ENCODE results near the gene BTC.
"Not testable (repeated sequence)": the region's sequence is repeated elsewhere in the genome, so short reads cannot be mapped to it uniquely, and the experiment has no call there.

Gene BTC

GRCh38 chr4:74794382-74795010, at the start of gene BTC:
TSS of gene BTC (minus strand) at chr4:74794523. CDS start at chr4:74794325, 198 bp downstream.
- peak; percentile 47 for DNase-seq

DNA sequence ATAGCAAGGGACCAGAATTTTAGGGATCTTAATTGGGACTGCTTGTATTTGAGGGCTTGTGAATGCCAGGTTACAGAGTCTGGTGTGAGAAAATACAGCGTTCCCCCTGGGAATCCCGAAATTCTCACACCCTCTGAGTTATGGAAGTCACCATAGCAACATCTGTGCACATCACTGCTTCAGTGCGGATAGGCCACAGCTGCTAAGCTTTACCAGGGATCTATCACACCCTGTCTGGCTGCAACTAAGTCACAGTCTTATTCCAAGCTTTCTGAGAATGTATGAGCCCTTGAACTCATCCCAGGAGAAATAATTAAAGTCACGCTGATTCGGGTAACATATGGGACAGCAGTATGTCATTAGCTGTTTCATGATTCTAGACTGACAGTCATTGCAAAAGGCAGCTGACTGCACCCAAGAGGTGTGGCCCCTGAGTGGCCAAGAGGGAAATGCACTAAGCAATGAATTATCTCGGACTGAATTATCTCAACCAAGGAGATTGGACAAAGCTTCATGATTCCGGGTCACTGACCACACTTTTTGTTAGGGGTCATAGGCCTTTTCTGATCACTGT, 46.7 kb upstream of the BTC start:
- no peak for DNase-seq

DNA sequence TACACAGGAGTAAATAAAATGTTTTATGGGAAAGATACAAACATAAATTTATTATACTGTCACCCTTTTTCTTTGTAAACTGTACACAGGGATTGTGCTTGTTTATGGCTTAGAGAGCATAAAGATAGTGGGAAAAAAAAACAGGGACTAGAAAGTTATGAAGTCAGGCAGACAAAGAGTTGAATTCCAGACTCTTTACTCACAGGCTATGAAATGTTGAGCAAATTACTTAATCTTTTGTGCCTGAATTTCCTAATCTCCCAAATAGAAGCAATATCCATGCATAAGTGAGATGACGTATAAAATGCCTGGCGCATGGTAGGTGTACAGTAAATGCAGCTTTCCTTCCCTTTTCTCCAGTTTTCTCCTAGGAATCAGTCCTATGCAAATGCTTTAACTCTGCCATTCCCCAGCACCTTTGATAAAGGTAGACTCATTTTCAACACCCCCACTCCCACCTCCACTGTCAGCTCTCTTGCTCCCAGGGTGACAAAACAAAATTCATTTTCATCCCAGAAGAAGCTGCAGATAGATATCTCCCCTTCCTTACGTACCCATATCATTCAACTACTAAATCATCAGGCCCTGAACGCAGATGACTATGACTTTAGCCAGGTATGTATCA, 44.5 kb upstream of the BTC start:
- no peak for DNase-seq

GRCh38 chr4:74830928-74831327, 36.6 kb upstream of the BTC start:
- DNase-seq = no peak

GRCh38 chr4:74823194-74823593, 28.9 kb upstream of the BTC start:
- no peak for DNase-seq

DNA sequence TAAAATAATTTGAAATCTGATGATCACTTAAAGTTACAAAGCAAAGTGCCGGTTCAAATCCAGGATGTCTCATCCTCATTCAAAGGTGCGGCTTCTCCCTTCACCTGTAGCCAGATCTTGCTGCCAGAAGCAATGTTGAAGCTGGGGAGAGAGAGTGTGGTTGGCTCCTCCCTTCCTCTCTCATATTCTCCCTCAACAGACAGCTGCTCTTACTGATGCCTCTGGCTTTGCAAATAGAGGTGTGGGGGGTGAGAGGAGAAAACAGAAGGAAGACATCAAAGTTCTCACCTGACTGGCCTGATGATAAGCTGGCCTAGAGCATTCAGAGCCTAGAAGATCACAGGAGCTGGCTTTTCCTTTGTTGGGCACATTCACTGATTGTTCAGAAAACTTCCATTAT, 28.3 kb upstream of the BTC start:
- DNase-seq = no peak

- DNase-seq = no peak
These were observed 27.2 kb upstream of the BTC start for GRCh38 chr4:74821541-74821940.

GRCh38 chr4:74814052-74814451, 19.7 kb upstream of the BTC start:
- no peak for DNase-seq

- DNase-seq = not testable (repeated sequence)
These were observed 17.7 kb upstream of the BTC start for GRCh38 chr4:74812056-74812455.

DNA sequence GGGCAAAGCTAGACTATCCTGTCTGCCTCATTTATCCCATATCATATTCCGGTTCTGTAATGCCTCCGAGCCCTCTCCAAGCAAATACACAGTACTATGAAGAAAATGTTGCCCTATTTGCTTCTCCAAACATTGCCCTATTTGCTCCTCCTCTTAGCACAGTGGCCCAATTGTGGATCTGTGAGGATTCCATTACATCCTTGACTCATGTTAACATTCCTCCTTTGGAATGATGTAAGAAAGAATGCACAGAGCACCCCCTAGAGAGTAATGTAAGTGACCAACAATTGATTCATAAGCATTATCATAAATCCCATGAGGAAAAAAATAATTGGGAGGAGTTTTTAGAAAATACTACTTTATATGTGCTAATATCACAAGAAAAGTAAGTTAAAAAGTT, 11.3 kb upstream of the BTC start:
- no peak for DNase-seq

- DNase-seq = no peak
These were observed 6.0 kb upstream of the BTC start for GRCh38 chr4:74800310-74800709.

DNA sequence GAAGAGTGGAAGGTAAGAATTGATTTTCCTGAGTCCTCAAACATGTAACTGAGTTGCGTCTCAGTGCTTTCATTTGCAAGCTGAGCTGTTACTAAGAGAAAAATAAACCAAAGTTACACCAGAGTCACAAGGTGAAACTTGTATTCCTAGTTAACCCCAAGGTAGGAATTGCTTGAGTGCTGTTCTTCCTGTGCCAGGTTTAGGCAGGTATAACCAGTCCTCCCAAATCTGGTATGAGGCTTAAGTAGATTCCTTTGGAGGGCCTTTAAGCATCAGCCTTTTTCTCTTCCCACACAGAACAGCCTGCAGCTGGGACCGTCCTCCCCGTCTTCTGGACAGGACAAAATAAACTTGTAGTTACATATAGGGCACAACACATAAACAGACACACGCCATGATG, 2.3 kb upstream of the BTC start:
- no peak for DNase-seq

- DNase-seq = peak; percentile 52
These were observed 454 bp downstream of the BTC start for GRCh38 chr4:74793757-74794381.

DNA sequence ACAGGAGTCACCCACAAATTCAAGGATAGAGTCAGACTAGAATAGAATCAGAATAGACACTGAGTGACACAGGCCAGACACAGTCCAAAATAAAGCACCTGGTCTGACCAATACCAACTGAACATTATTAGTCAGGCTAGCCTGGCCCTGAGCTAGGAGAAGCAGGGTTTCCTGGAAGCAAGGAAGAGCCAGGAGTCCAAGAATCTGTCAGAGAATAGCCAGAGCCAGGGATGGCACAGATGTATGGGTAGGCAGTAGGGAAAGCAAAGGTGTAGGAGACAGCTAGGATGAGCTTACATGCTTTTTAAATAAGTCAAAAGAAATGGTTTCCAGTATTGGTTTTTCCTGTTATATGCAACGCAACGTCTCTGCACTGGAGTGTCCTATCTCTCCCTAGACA, 3.7 kb downstream of the BTC start:
- no peak for DNase-seq

DNA sequence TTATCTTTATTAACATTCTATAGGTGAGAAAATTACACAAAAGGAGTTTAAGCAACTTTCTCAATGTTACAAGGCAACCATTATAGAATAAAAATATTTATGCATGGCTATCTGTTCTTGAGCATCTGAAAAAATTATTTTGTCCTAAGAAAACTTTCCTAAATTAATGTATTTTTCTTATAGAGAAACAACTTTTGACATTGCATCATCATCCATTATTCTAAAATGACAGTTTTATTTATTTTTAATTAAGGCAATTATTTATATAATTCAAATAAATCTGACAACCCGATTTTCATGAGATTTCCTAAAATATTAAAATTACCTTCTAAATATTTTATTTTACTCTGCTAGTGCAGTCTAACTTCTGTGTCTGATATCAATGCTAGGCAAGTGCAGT, 4.8 kb downstream of the BTC start:
- DNase-seq = no peak

GRCh38 chr4:74777531-74777930, 16.8 kb downstream of the BTC start:
- no peak for DNase-seq

- DNase-seq = no peak
These were observed 21.5 kb downstream of the BTC start for GRCh38 chr4:74772783-74773182.

- no peak for DNase-seq
These were observed 22.2 kb downstream of the BTC start for GRCh38 chr4:74772106-74772505.

DNA sequence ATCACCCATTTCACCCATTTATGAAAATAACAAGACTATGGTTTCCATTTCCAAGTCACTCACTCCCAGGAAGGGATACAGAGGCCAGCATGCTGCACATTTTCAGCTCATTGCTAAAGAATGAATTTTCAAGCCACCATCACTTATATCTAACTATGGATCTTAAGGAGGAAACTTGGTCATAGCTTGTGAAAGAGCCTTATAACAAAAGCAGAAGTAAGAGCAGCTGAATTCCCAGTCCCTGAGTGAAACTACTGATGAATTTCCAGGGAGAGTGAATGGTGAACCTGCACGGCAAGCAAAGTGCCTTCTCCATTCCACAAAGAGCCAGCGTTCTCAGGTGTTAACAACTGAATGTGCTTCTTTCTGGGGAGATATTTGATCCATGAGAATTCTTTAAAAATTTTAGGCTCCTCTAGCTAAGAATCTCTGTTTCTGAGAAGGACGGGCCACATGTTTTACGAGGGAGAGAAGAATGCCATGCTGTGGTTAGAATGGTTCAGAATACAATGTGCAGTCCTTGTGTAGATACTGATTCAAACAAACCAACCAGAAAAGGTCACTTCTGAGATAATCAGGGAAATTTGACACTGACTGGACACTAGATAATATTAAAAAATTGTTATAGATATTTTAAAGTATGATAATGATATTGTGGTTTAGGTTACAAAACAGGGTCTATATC, 24.0 kb downstream of the BTC start:
- DNase-seq = no peak

DNA sequence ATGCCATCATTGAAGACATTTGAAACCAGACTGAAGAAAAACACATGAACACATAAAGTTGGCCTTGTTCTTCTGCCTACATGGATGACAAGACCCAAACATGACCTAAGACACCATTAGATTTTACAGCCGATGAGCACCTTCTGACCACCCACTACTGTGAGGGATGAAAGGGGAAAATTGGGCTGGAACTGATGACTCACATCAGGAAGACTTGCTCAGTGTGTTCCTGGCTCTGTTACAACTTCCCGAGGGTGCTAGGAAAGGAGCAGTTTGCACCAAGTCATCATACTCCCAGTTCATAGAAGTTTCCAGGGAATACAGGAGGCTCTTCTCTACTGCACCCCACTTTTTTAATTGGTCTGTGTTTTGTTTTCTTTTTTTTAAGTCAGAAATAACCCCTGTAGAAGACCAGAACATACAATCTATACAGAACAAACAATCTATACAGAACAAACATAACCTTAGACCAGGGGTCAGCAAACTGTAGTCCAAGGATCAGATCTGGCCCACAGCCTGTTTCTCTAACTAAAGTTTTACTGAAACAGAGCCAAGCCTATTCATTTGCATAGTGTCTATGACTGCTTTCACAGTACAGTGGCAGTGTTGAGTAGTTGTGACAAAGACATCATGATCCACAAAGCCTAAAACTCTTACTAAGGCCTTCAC, 25.3 kb downstream of the BTC start:
- no peak for DNase-seq

DNA sequence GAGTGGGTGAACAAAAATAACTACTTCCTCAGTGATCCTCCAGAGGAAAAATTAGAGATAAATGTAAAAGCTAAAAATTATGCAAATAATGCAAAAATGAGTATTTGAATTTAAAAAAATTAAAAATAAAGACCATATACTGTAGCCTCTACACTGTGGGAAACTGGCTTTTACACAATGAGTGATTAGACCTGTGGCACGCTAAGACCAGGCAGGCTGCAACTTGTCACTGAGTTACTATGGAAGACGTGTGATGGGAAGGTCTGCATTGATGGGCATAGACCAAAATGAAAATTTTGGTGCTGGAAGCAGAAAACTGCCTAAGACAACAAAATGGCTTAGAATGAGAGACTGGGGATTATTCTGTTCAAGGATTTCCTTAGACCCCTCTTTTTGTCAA, 30.2 kb downstream of the BTC start:
- DNase-seq = no peak

DNA sequence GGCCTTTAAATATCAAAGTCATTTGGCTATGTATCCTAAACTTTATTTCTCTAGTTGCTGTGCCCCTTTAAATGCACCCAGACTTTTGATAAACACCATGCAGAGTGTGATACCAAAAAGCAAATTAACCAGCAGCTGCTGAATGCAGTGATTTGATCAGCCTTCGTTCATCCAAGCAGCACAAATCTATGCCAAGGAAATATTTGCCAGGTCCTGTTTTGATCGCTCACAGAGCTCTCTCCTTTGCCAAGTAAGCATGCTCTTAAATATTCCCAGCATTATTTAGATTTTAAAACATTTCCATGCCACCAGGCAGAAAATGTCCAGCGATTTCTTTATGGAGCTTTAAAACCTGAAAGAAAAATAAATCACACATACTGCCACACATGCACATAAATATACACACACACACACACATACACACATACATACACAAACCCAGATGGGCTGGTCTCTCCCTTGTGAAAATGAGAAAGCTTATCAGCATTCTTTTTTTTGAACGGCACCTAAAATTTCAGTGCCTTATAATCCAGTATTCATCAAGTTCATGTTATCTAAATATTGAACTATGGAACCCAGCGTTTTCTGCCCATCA, 35.7 kb downstream of the BTC start:
- no peak for DNase-seq

GRCh38 chr4:74757136-74757535, 37.2 kb downstream of the BTC start:
- DNase-seq = no peak
